Astrocyte (in vitro differentiated cells and primary cell): ENCODE measurements around the gene WDR37. TPM values are rescaled to one million over a fixed set of nuclear protein-coding genes. Genes with fewer than 3 reads are reported as not detected.

Source experiments
- DNase-seq: peaks from one replicate; pipeline ENCODE4 v3.0.0-alpha.2; 2010; ENCODE audit warnings: low read depth
- FAIRE-seq: peaks from 2 replicates; lab custom pipeline; 2011; peaks lifted over from hg19 to GRCh38; lab: Jason Lieb, UNC
- H2AFZ ChIP-seq: 2 replicates; pipeline ENCODE4 v1.6.0; 2012; ENCODE audit warnings: low read depth, low read length, inconsistent platforms
- H3K27ac ChIP-seq: 2 replicates; pipeline ENCODE4 v1.5.1; 2011; ENCODE audit warnings: low read depth, low read length, inconsistent platforms
- H3K27me3 ChIP-seq: 2 replicates; pipeline ENCODE4 v1.6.0; 2011; ENCODE audit warnings: low read length, inconsistent platforms; ENCODE audit not compliant: insufficient read depth
- H3K36me3 ChIP-seq: 2 replicates; pipeline ENCODE4 v1.5.1; 2011; ENCODE audit warnings: low read length, inconsistent platforms; ENCODE audit not compliant: insufficient read depth
- H3K4me1 ChIP-seq: 2 replicates; pipeline ENCODE4 v1.5.1; 2011; ENCODE audit warnings: low read length, inconsistent platforms; ENCODE audit not compliant: insufficient read depth
- H3K4me2 ChIP-seq: 2 replicates; pipeline ENCODE4 v1.6.0; 2012; ENCODE audit warnings: low read length, inconsistent platforms
- H3K4me3 ChIP-seq: 2 replicates; pipeline ENCODE4 v1.5.1; 2011; ENCODE audit warnings: low read depth, mild to moderate bottlenecking, low read length, inconsistent platforms; ENCODE audit not compliant: insufficient read depth
- H3K79me2 ChIP-seq: 2 replicates; pipeline ENCODE4 v1.6.0; 2012; ENCODE audit warnings: mild to moderate bottlenecking, low read length, inconsistent platforms; ENCODE audit not compliant: insufficient read depth
- H3K9ac ChIP-seq: 2 replicates; pipeline ENCODE4 v1.6.0; 2012; ENCODE audit warnings: mild to moderate bottlenecking, low read length, inconsistent platforms
- H3K9me3 ChIP-seq: 2 replicates; pipeline ENCODE4 v1.5.1; 2012; ENCODE audit warnings: low read depth, mild to moderate bottlenecking, low read length, inconsistent platforms; ENCODE audit not compliant: insufficient read depth
- H4K20me1 ChIP-seq: 2 replicates; pipeline ENCODE4 v1.6.0; 2012; ENCODE audit warnings: low read length, inconsistent platforms; ENCODE audit not compliant: insufficient read depth
- H3K27ac Mint-ChIP-seq: one replicate; pipeline ENCODE4 v1.8.0; 2021; ENCODE audit warnings: mild to moderate bottlenecking, mixed read lengths; ENCODE audit not compliant: unreplicated experiment
- H3K27me3 Mint-ChIP-seq: one replicate; pipeline ENCODE4 v1.8.0; 2021; ENCODE audit warnings: low read depth, mixed read lengths; ENCODE audit not compliant: unreplicated experiment
- H3K36me3 Mint-ChIP-seq: one replicate; pipeline ENCODE4 v1.8.0; 2021; ENCODE audit warnings: low read depth, mixed read lengths; ENCODE audit not compliant: unreplicated experiment
- H3K4me1 Mint-ChIP-seq: one replicate; pipeline ENCODE4 v1.8.0; 2021; ENCODE audit warnings: low read depth, mixed read lengths; ENCODE audit not compliant: unreplicated experiment
- H3K4me3 Mint-ChIP-seq: one replicate; pipeline ENCODE4 v1.8.0; 2021; ENCODE audit warnings: mild to moderate bottlenecking, moderate library complexity, mixed read lengths; ENCODE audit not compliant: unreplicated experiment
- H3K9me3 Mint-ChIP-seq: one replicate; pipeline ENCODE4 v1.8.0; 2021; ENCODE audit warnings: mild to moderate bottlenecking, mixed read lengths; ENCODE audit not compliant: unreplicated experiment
- EZH2 ChIP-seq: IDR thresholded peaks from 2 replicates; pipeline ENCODE4 v1.6.1; 2012; ENCODE audit warnings: mild to moderate bottlenecking, low read length, inconsistent platforms; ENCODE audit not compliant: insufficient read depth
- total RNA-seq: library from RNA; stranded (reverse); gene quantifications from 2 replicates; pipeline ENCODE4 v1.2.1, GENCODE V29; 2021
- TF ChIP-seq, protein P1 (sequence below): IDR thresholded peaks from 2 replicates; pipeline ENCODE4 v1.5.1; 2011; ENCODE audit warnings: low read depth, mild to moderate bottlenecking, inconsistent platforms, low read length, moderate library complexity; ENCODE audit not compliant: insufficient read depth

Gene WDR37
- total RNA-seq, 1 donor from 2014 or later, result 22.8 TPM

- FAIRE-seq (no peak), DNase-seq (peak; percentile 52)
- peaks cover 26% of the 10 kb centered on the region for H3K79me2 ChIP-seq
- Mint-ChIP-seq H3K4me3 (no peak overlapping the region), H3K27me3 (no peaks in the 10 kb centered on the region), H3K4me1 (peaks cover 13% of the 10 kb centered on the region), H3K27ac (peak overlapping the region; percentile 77), H3K9me3 (no peaks in the 10 kb centered on the region), H3K36me3 (peaks cover 45% of the 10 kb centered on the region)
- H3K9ac ChIP-seq, result no peak overlapping the region
- no peaks in the 10 kb centered on the region for H3K27me3 ChIP-seq
- peaks cover 46% of the 10 kb centered on the region for H4K20me1 ChIP-seq
- H2AFZ ChIP-seq, result no peak overlapping the region
- H3K4me3 ChIP-seq, result no peak overlapping the region
- peaks cover 28% of the 10 kb centered on the region for H3K36me3 ChIP-seq
- peak overlapping the region; percentile 10 for H3K27ac ChIP-seq
- H3K9me3 ChIP-seq, result no peaks in the 10 kb centered on the region
- H3K4me1 ChIP-seq, result peaks cover 12% of the 10 kb centered on the region
- peak overlapping the region; percentile 29 for H3K4me2 ChIP-seq
- TF ChIP-seq, protein P1, sequence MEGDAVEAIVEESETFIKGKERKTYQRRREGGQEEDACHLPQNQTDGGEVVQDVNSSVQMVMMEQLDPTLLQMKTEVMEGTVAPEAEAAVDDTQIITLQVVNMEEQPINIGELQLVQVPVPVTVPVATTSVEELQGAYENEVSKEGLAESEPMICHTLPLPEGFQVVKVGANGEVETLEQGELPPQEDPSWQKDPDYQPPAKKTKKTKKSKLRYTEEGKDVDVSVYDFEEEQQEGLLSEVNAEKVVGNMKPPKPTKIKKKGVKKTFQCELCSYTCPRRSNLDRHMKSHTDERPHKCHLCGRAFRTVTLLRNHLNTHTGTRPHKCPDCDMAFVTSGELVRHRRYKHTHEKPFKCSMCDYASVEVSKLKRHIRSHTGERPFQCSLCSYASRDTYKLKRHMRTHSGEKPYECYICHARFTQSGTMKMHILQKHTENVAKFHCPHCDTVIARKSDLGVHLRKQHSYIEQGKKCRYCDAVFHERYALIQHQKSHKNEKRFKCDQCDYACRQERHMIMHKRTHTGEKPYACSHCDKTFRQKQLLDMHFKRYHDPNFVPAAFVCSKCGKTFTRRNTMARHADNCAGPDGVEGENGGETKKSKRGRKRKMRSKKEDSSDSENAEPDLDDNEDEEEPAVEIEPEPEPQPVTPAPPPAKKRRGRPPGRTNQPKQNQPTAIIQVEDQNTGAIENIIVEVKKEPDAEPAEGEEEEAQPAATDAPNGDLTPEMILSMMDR, result no peak
- TF ChIP-seq EZH2, result no peak
Observed at GRCh38 chr10:1102831-1103230, 46.6 kb downstream of the WDR37 start.

- H3K27me3 Mint-ChIP-seq, result no peaks in the 10 kb centered on the region
- H3K4me1 Mint-ChIP-seq, result peaks cover 13% of the 10 kb centered on the region
- H3K4me1 ChIP-seq, result peaks cover 12% of the 10 kb centered on the region
- no peak overlapping the region for H3K4me3 ChIP-seq
- DNase-seq, result no peak
- H3K27ac Mint-ChIP-seq, result no peak overlapping the region
- peaks cover 44% of the 10 kb centered on the region for H3K36me3 Mint-ChIP-seq
- no peak for FAIRE-seq
- no peak overlapping the region for H3K27ac ChIP-seq
- H3K4me2 ChIP-seq, result no peak overlapping the region
- no peaks in the 10 kb centered on the region for H3K27me3 ChIP-seq
- H3K9me3 ChIP-seq, result no peaks in the 10 kb centered on the region
- peaks cover 29% of the 10 kb centered on the region for H3K36me3 ChIP-seq
- no peak overlapping the region for H3K4me3 Mint-ChIP-seq
- H2AFZ ChIP-seq, result no peak overlapping the region
- H4K20me1 ChIP-seq, result peaks cover 45% of the 10 kb centered on the region
- H3K9ac ChIP-seq, result no peak overlapping the region
- no peak for TF ChIP-seq EZH2
- TF ChIP-seq, protein P1, result no peak
- peaks cover 26% of the 10 kb centered on the region for H3K79me2 ChIP-seq
- H3K9me3 Mint-ChIP-seq, result no peaks in the 10 kb centered on the region
Observed at GRCh38 chr10:1103551-1103950, 47.4 kb downstream of the WDR37 start.

DNA sequence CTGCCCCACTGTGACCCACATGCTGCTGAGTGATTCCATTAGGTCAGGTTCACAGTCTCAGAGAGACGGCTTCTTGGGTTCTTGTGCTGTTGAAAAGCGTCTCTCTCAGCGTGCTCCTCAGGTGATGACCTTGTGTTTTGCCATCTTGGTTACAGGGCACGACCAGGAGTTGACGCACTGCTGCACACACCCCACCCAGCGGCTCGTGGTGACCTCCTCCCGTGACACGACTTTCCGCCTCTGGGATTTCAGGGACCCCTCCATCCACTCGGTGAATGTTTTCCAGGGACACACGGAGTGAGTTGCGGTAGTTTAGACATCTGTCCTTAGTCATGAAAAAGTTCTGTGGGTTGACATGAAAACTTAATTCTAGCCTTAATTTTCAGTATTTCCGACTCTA lies 48.8 kb downstream of the WDR37 start:
- DNase-seq (no peak), FAIRE-seq (no peak)
- H3K4me3 Mint-ChIP-seq, result no peak overlapping the region
- peaks cover 44% of the 10 kb centered on the region for H3K36me3 Mint-ChIP-seq
- H3K9me3 Mint-ChIP-seq, result no peaks in the 10 kb centered on the region
- H3K27me3 Mint-ChIP-seq, result no peaks in the 10 kb centered on the region
- H3K27ac Mint-ChIP-seq, result no peak overlapping the region
- no peak overlapping the region for H3K4me3 ChIP-seq
- H3K9ac ChIP-seq, result no peak overlapping the region
- peaks cover 27% of the 10 kb centered on the region for H3K79me2 ChIP-seq
- peaks cover 27% of the 10 kb centered on the region for H3K36me3 ChIP-seq
- H3K4me2 ChIP-seq, result no peak overlapping the region
- TF ChIP-seq, protein P1, result no peak
- TF ChIP-seq EZH2, result no peak
- H4K20me1 ChIP-seq, result peaks cover 37% of the 10 kb centered on the region
- peaks cover 17% of the 10 kb centered on the region for H3K4me1 Mint-ChIP-seq
- H3K4me1 ChIP-seq, result peaks cover 12% of the 10 kb centered on the region
- no peak overlapping the region for H2AFZ ChIP-seq
- no peaks in the 10 kb centered on the region for H3K27me3 ChIP-seq
- no peaks in the 10 kb centered on the region for H3K9me3 ChIP-seq
- H3K27ac ChIP-seq, result no peak overlapping the region
